Spinal cord (tissue), 10 donors: Measurements from ENCODE around the gene GBGT1. TPM values are rescaled to one million over a fixed set of nuclear protein-coding genes. Genes with fewer than 3 reads are reported as not detected.
"Not testable (repeated sequence)": the region's sequence is repeated elsewhere in the genome, so short reads cannot be mapped to it uniquely, and the experiment has no call there.

Experiments used
- DNase-seq, 6 donors: peaks; one replicate each; pipeline versions ENCODE4 v3.0.0 to v3.0.0-alpha.2; 2013 to 2015; ENCODE audit warnings: low spot score in 6 of 6, low read depth in 4 of 6
- H3K27ac ChIP-seq: one replicate; pipeline ENCODE4 v1.5.1; 2013; ENCODE audit warnings: low read depth, low read length, control low read depth
- H3K27me3 ChIP-seq: one replicate; pipeline ENCODE4 v1.6.1; 2013; ENCODE audit warnings: low read length; ENCODE audit not compliant: control insufficient read depth, insufficient read depth
- H3K36me3 ChIP-seq: one replicate; pipeline ENCODE4 v1.6.1; 2013; ENCODE audit warnings: low read length; ENCODE audit not compliant: control insufficient read depth, insufficient read depth
- H3K4me1 ChIP-seq: one replicate; pipeline ENCODE4 v1.6.1; 2013; ENCODE audit warnings: low read length; ENCODE audit not compliant: control insufficient read depth, insufficient read depth
- H3K4me3 ChIP-seq: one replicate; pipeline ENCODE4 v1.5.1; 2013; ENCODE audit warnings: low read depth, low read length, control low read depth
- H3K9me3 ChIP-seq: one replicate; pipeline ENCODE4 v1.6.1; 2013; ENCODE audit warnings: low read length; ENCODE audit not compliant: control insufficient read depth, insufficient read depth
- WGBS: methylation state at CpG from one replicate; pipeline ENCODE4 v1.1.5; 2013; ENCODE audit warnings: missing lambda C conversion rate; ENCODE audit not compliant: insufficient coverage; 5-methylcytosine and 5-hydroxymethylcytosine counted together
- polyA plus RNA-seq, 2 donors: library from polyadenylated mRNA; unstranded; fragments of 120-200 nt; gene quantifications; one replicate each; pipeline ENCODE4 v1.2.1, GENCODE V29; 2013; ENCODE audit not compliant: insufficient read length in 2 of 2
- total RNA-seq, 2 donors: library from RNA; depleted of rRNA in 1 of 2; stranded (reverse); fragments of 120-200 nt in 1 of 2; fragments of >200 nt in 1 of 2; gene quantifications; one replicate each; pipeline versions ENCODE4 v1.2.3 to v1.2.4, GENCODE V29; 2013 to 2014
- donor health status: healthy.

Gene GBGT1
- total and polyA plus RNA-seq, 4 donors: 3.9 to 8.6 (median 6.0) TPM

DNA sequence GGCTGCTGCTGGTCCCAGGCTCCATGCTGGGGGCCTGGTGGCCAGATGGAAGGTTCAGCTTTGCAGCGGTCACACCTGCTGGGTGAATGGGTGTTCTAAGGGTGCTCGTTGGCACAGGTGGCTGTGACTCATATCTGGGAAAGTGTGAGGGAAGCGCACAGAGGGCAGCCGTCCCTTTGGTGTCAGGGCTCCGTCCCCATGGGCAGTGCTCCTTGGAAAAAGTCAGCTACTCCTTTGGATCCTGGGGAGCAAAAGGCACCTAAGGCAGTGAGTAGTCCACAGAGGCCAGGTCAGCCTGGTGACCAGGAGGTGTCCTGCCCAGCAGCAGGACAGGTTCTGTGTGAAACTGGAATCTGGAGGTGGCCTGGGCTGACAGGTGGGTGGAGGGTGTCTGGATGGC lies 18.4 kb upstream of the GBGT1 start:
- no peak overlapping the region for H3K27ac ChIP-seq
- no peak for DNase-seq
- H3K4me1 ChIP-seq: no peaks in the 10 kb centered on the region
- 76% methylated on average over 5 of the region's 5 CpGs for WGBS
- H3K9me3 ChIP-seq: no peaks in the 10 kb centered on the region
- peaks cover 2% of the 10 kb centered on the region for H3K27me3 ChIP-seq
- H3K4me3 ChIP-seq: no peak overlapping the region
- H3K36me3 ChIP-seq: no peaks in the 10 kb centered on the region

DNA sequence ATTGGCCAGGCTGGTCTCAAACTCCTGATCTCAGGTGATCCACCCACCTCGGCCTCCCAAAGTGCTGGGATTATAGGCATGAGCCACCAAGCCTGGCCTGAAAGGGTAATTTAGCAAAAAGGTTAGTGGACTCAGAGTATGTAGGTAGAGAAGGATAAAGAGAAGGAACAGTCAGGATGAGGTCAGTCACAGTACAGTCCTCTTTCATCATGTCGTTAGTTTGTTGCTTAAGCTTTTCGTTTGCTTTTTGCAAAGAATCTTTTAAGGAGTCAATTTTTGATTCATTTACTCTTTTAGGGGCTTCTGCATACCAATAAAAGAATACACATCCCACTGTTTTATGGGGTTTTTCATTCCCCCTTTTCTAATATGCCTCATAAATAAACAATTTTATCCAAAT lies 17.8 kb upstream of the GBGT1 start:
- WGBS: 100% methylated on average over 1 of the region's 3 CpGs
- no peaks in the 10 kb centered on the region for H3K9me3 ChIP-seq

DNA sequence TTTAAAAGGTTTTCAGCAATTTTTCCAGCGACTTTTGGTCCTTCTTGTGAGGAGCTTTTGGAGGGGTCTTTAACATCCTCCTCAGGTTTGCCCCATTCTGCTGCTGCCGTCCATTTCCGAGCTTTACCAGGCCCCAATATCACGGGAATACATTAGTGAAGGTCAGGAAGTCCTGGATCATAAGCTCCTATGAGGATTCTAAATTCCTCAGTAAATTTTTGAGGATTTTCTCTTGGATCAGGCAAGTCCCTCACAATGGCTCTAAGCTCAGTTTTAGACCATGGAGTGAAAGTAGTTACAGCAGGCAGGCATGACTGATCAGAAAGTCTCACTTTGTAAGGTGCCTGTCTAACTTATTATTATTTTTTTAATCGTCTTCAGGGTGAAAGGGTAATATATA lies 17.2 kb upstream of the GBGT1 start:
- no peak for DNase-seq
- Histone ChIP-seq H3K27ac (no peak overlapping the region), H3K4me1 (no peaks in the 10 kb centered on the region), H3K9me3 (no peaks in the 10 kb centered on the region), H3K4me3 (no peak overlapping the region), H3K27me3 (peaks cover 2% of the 10 kb centered on the region), H3K36me3 (no peaks in the 10 kb centered on the region)
- 96% methylated on average over 4 of the region's 5 CpGs for WGBS

More for the DNA sequence above, 17.8 kb upstream of the GBGT1 start:
- no peaks in the 10 kb centered on the region for H3K4me1 ChIP-seq
- no peak overlapping the region for H3K4me3 ChIP-seq
- H3K27me3 ChIP-seq: peaks cover 2% of the 10 kb centered on the region
- DNase-seq: no peak
- H3K36me3 ChIP-seq: no peaks in the 10 kb centered on the region
- H3K27ac ChIP-seq: no peak overlapping the region

DNA sequence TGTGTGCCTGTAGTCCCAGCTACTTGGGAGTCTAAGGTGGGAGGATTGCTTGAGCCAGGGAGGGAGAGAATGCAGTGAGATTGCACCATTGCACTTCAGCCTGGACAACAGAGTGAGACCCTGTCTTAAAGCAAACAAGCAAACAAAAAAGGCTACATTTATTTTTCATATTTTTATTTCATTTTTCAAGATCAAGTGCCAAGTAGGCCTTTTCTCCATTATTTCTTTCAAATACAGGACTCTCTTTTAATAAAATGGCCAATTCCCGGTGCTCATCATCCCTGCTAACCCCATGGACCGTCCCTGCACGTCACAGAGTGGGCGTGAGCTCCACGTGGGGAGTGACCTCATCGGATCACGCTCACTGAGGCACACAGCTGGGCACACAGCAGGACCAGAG lies 9.3 kb upstream of the GBGT1 start:
- WGBS: 87% methylated on average over 6 of the region's 7 CpGs
- DNase-seq: no peak
- no peak overlapping the region for H3K4me3 ChIP-seq

DNA sequence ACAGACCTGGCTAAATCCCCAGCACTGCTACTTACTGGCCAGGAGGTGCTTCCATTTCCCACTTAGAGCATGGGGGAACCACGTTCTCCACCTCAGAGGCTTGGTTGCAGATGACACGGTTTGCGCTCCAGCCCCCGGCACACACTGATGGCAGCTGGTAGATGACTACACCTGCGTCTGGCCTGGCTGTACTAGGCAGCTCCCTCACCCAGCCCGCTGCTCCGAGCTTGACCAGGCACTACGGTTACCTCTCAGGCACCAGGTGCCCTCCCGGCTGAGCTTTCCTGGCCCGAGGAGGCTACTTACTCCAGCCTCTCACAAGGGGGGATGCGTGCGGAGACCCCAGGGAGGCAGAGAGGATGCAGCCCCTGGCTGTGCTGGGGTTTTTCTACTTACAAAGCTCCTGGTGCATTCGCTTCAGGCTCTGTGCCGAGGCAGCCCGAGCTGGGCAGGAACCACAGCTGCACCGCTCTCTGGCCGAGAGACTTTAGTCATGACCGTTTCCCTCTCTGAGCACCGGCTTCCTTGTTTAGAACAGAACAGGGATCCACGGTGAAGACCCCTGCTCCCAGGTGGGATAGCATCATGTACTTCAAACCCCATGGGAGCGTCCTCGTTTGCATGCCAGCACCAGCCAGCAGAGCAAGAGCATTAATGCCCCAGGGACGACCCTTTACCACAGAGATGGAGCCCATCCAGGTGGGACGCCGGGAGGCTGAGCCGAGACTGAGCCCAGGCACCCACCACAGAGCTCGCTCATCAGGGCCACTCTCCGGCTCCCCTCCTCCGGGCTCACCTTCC lies 7.6 kb upstream of the GBGT1 start:
- WGBS: 83% methylated on average over 29 of the region's 29 CpGs
- Histone ChIP-seq H3K9me3 (no peaks in the 10 kb centered on the region), H3K27me3 (no peaks in the 10 kb centered on the region), H3K4me1 (no peaks in the 10 kb centered on the region), H3K27ac (no peak overlapping the region), H3K36me3 (no peaks in the 10 kb centered on the region), H3K4me3 (no peak overlapping the region)
- DNase-seq: no peak

More for the DNA sequence above, 9.3 kb upstream of the GBGT1 start:
- no peak overlapping the region for H3K27ac ChIP-seq
- H3K9me3 ChIP-seq: no peaks in the 10 kb centered on the region
- no peaks in the 10 kb centered on the region for H3K27me3 ChIP-seq
- no peaks in the 10 kb centered on the region for H3K4me1 ChIP-seq
- no peaks in the 10 kb centered on the region for H3K36me3 ChIP-seq

DNA sequence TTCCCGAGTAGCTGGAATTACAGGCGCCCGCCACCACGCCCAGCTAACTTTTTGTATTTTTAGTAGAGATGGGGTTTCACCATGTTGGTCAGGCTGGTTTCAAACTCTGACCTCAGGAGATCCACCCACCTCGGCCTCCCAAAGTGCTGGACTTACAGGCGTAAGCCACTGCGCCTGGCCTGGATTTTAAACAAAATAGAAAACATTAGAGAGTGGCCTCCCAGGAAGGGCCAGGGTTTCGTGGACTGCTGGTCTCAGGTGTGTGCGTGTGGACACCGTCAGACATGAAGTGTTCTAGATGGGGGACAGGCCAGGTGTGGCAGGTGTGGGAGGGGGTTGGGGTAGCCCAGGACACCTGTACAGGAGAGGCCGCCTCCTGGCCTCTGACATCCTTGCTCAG lies 7.0 kb upstream of the GBGT1 start:
- no peaks in the 10 kb centered on the region for H3K4me1 ChIP-seq
- no peaks in the 10 kb centered on the region for H3K9me3 ChIP-seq
- DNase-seq: no peak
- H3K27ac ChIP-seq: no peak overlapping the region
- H3K36me3 ChIP-seq: no peaks in the 10 kb centered on the region
- WGBS: 91% methylated on average over 4 of the region's 11 CpGs
- H3K27me3 ChIP-seq: no peaks in the 10 kb centered on the region
- H3K4me3 ChIP-seq: no peak overlapping the region

DNA sequence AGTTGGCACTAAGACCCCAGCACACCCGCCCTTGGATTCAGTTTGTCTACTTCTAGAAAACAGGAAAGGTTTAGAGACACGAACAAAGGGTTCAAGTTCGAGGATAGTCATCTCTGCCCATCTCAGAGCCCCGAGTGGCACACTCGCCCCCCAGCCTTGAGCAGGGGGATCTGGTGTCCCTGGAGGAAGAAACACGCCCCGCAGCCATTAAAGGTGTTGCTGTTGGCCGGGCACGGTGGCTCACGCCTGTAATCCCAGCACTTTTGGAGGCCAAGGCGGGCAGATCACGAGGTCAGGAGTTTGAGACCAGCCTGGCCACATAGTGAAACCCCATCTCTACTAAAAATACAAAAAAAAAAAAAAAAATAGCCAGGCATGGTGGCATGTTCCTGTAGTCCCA lies 6.0 kb upstream of the GBGT1 start:
- 87% methylated on average over 9 of the region's 12 CpGs for WGBS
- not testable (repeated sequence) for H3K4me1 ChIP-seq, H3K27ac ChIP-seq

DNA sequence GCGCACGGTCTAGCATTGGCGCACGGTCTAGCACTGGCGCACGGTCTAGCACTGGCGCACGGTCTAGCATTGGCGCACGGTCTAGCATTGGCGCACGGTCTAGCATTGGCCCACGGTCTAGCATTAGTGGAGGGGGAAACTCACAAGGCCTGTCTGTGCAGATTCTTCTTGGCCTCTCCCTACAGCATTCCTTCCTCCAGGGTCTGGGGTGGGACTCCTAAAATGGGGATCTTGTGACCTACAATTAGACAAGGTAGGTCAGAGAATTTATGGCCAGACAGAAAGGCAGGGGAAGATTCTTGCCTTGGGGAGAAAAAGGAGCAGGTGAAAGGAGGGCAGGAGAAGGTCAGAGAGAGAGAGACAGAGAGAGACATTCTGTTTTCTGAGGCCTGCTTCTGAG lies 5.4 kb upstream of the GBGT1 start:
- WGBS: 100% methylated on average over 2 of the region's 13 CpGs
- H3K27ac ChIP-seq: no peak overlapping the region

More for the DNA sequence above, 6.0 kb upstream of the GBGT1 start:
- not testable (repeated sequence) for H3K4me3 ChIP-seq, H3K36me3 ChIP-seq, H3K9me3 ChIP-seq, H3K27me3 ChIP-seq, DNase-seq

DNA sequence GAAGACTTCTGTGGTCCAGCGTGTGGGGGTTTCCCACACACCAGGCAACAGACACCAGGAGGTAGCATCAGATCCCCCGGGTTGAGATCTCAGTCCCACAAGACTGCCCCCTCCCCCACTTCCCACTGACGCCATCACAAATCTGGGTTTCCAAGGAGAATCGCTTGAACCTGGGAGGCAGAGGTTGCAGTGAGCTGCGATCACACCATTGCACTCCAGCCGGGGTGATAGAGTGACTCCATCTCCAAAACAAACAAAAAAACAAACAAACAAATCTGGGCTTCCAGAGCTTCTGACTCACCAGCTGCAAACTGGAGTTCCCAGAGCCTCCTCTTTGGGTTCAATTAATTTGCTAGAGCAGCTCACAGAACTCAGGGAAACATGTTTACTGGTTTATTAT lies 4.7 kb upstream of the GBGT1 start:
- DNase-seq: no peak
- no peaks in the 10 kb centered on the region for H3K9me3 ChIP-seq
- peaks cover 12% of the 10 kb centered on the region for H3K4me1 ChIP-seq
- 33% methylated on average over 1 of the region's 6 CpGs for WGBS
- no peak overlapping the region for H3K4me3 ChIP-seq
- H3K27ac ChIP-seq: no peak overlapping the region
- no peaks in the 10 kb centered on the region for H3K36me3 ChIP-seq
- H3K27me3 ChIP-seq: peaks cover 13% of the 10 kb centered on the region

More for the DNA sequence above, 5.4 kb upstream of the GBGT1 start:
- Histone ChIP-seq H3K4me3 (no peak overlapping the region), H3K4me1 (peaks cover 6% of the 10 kb centered on the region), H3K27me3 (peaks cover 7% of the 10 kb centered on the region), H3K9me3 (no peaks in the 10 kb centered on the region), H3K36me3 (no peaks in the 10 kb centered on the region)
- no peak for DNase-seq

DNA sequence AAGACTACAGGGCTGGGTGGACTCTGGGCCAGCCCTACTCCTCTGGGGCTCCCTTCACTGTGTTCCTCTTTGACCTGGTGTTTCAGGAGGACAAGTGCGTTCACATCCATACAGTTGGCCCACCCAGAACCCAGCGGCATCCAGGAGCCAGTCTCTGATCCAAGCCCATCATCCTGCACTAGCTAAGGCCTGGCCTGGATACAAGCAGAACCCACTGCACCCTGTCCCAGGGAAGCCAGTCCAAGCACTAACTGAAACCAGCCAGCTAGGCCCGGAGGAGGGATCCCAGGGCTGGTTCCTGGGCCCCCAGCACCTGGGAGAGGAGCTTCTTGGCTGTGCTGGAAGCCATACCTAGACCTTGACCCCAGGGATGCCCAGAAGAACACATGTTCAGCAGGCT lies 4.1 kb upstream of the GBGT1 start:
- Histone ChIP-seq H3K4me3 (no peak overlapping the region), H3K36me3 (no peaks in the 10 kb centered on the region), H3K4me1 (peaks cover 19% of the 10 kb centered on the region), H3K27me3 (peaks cover 20% of the 10 kb centered on the region), H3K27ac (no peak overlapping the region), H3K9me3 (no peaks in the 10 kb centered on the region)
- 91% methylated on average over 3 of the region's 3 CpGs for WGBS
- no peak for DNase-seq
